GM12865 (cell line): Measurements from ENCODE around the gene CLASP1.

Experiments used
- DNase-seq: peaks from one replicate; pipeline ENCODE4 v3.0.0; 2010; ENCODE audit warnings: low read depth
- H3K4me3 ChIP-seq: 2 replicates; pipeline ENCODE4 v1.5.1; 2011; ENCODE audit warnings: mild to moderate bottlenecking, low read depth, low read length, control low read depth
- TF ChIP-seq, protein P1 (sequence below): IDR thresholded peaks from 2 replicates; pipeline ENCODE4 v1.5.1; 2011; ENCODE audit warnings: low read length, control low read depth, low read depth, inconsistent platforms; ENCODE audit not compliant: insufficient read depth; ENCODE audit errors: missing control alignments

Gene CLASP1

DNA sequence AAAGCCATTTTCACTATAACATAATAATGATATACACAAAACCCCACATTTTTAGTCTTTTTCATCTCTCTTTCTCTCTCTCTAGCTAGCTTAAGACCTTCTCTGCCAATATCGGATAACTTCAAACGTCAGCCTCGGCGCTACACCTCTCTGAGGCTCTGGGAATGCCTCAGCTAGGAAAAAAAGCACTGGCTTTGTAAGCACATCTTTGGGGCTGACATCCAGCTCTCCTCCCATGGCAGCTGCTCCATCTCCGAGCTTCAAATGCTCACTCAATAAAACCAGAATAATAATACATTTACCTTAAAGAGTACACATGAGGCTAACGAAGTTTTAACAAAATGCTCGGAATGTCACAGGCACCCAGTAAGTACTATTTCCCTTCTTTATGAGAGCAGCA, 107.8 kb downstream of the CLASP1 start:
- TF ChIP-seq, protein P1, sequence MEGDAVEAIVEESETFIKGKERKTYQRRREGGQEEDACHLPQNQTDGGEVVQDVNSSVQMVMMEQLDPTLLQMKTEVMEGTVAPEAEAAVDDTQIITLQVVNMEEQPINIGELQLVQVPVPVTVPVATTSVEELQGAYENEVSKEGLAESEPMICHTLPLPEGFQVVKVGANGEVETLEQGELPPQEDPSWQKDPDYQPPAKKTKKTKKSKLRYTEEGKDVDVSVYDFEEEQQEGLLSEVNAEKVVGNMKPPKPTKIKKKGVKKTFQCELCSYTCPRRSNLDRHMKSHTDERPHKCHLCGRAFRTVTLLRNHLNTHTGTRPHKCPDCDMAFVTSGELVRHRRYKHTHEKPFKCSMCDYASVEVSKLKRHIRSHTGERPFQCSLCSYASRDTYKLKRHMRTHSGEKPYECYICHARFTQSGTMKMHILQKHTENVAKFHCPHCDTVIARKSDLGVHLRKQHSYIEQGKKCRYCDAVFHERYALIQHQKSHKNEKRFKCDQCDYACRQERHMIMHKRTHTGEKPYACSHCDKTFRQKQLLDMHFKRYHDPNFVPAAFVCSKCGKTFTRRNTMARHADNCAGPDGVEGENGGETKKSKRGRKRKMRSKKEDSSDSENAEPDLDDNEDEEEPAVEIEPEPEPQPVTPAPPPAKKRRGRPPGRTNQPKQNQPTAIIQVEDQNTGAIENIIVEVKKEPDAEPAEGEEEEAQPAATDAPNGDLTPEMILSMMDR = no peak
- no peak for DNase-seq
- no peak overlapping the region for H3K4me3 ChIP-seq

DNA sequence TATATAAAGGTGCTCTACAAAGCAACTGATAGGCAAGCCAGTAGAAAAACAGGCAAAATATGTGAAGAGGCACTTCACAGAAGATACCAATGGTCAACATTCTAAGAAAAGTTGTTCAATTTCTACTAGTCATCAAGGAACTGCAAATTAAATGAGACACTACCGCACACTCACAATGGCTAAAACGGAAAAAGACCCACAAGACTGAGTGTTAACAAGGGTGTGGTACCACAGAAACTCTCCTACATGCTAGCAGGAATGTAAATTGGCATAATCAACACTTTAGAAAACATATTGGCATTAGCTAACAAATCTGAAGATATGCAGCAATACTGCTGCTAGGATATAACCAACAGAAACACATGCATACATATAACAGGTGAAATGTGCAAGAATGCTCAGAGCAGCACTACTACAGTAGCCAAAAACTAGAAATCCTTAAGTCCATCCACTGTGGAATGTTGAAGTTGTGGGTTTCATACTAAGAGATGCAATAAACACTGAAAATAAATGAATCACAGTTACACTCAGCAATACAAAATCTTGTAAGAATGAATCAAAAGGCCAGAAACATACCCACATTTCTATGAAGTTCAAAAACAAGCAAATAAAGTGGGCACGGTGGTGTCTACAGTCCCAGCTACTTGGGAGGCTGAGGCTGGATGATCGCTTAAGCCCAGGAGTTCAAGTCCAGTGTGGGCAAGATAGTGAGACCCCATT, 109.4 kb downstream of the CLASP1 start:
- no peak for DNase-seq
- no peak overlapping the region for H3K4me3 ChIP-seq
- TF ChIP-seq, protein P1 = no peak

DNA sequence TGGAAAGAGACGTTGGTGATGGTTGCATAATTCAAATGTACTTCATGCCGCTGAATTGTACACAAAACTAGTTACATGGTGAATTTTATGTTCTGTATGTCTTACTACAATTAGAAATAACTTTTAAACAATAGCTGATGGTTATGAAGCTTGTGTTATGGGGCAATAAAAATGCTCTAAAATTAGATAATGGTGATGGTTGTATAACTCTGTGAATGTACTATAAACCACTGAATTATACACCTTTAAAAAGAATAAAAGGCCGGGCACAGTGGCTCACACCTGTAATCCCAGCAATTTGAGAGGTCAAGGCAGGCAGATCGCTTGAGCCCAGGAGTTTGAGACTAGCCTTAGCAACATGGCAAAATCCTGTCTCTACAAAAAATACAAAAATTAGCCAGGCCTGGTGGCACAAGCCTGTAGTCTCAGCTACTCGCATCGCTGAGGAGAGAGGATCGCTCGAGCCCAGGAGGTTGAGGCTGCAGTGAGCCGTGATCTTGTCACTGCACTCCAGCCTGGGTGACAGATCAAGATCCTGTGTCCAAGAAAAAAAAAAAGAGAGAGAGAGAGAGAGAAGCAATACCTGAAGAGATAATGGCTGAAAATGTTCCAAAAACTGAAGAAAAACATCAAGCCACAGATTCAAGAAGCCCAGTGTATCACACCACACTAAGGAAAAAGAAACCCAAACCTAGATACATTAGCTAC, 112.3 kb downstream of the CLASP1 start:
- no peak overlapping the region for H3K4me3 ChIP-seq
- no peak for DNase-seq
- TF ChIP-seq, protein P1 = no peak

DNA sequence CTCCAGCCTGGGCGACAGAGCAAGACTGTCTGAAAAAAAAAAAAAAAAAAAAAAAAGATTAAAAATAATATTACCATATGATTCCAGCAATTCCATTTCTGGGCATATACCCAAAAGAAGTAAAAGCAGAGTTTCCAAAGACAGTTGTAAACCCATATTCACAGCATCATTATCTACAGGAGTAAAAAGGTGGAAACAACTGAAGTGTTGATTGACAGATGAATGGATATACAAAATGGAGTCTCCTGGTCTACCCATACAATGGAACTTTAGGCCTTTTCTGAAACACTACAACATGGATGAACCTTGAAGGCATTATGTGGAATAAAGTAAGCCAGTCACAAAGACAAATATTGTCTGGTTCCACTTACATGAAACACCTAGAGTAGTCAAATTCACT, 112.9 kb downstream of the CLASP1 start:
- H3K4me3 ChIP-seq = no peak overlapping the region
- TF ChIP-seq, protein P1 = no peak
- no peak for DNase-seq

DNA sequence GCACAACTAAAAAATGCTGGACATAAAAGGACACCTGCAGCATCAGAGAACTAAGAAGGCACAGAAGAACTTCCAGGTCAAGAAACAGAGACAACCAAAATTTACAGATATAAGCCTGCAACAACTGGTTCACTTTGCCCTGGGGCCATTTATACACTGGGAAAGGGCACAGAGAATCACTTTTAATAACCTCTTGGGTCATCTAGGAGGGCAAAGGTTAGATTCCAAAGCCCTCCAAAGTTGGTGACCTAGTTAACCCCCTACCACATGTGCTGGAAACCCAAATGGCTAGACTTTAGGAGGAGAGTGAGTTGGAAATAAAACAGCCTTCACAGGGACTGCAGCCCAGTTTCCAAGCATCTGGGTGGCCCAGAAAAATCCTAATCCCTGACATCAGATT, 115.3 kb downstream of the CLASP1 start:
- TF ChIP-seq, protein P1 = no peak
- no peak for DNase-seq
- H3K4me3 ChIP-seq = no peak overlapping the region

DNA sequence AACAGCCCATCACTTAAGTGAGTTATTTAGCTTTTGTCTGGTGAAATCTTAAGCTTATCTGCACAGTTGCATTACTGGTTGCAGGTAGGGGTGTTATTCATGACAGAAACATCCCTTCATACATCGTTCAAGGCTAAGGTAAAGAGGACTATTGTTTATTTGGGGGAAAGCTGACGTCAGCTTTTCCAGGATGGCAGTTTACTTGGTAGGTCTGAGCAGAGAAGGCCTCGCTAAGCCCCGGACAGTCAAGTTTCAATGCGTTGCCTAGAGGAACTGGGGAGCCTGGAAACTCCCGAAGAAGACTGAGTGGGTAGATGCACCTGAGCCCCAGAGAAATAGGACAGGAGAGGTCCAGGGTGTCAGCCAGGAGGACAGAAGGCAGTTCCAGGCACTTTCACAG, 116.4 kb downstream of the CLASP1 start:
- TF ChIP-seq, protein P1 = no peak
- no peak overlapping the region for H3K4me3 ChIP-seq
- peak; percentile 42 for DNase-seq

DNA sequence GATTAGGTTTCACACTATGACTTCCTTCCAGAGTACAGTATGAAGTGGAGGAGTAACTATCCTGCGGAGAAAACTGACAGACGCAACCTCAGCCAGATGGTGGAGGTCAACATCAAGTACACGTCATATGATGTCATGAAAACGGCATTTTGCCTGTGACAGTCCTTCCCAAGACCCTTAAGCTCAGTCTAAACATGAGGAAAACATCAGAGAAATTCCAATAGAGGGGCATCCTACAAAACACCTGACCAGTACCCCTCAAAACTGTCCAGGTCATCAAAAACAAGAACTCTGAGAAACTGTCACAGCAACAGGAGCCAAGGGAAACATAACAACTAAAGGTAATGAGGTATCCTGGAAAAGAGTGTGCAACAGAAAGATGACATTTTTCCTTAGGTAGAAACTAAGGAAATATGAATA, 116.9 kb downstream of the CLASP1 start:
- H3K4me3 ChIP-seq = no peak overlapping the region
- no peak for DNase-seq
- TF ChIP-seq, protein P1 = no peak
